GM12878 (cell line): ENCODE data around the gene PRKG1. TPM values are rescaled to one million over a fixed set of nuclear protein-coding genes. Genes with fewer than 3 reads are reported as not detected.

Source experiments
- ATAC-seq: fragments of 200-7000 bp; cut with Tn5 transposase; 3 replicates; pipeline ENCODE4 v1.9.1; 2020; ENCODE audit warnings: mild to moderate bottlenecking, moderate library complexity
- BruUV-seq: library from RNA; stranded (reverse); fragments of 400-500 nt; replicated peaks from 2 replicates; lab custom pipeline; 2021; lab: Mats Ljungman, UMichigan
- CTCF ChIA-PET: fragments of 300-600 bp; sonication (Branson Sonifier 250); formaldehyde crosslinking; extraction: SDS; loops from one replicate; lab custom pipeline; 2021; ENCODE audit warnings: inconsistent platforms; lab: Yijun Ruan, JAX
- POLR2A ChIA-PET: fragments of 350-600 bp; formaldehyde crosslinking; extraction: SDS; loops from one replicate; lab custom pipeline; 2021; ENCODE audit warnings: inconsistent platforms; lab: Charles Lee
- RAD21 ChIA-PET: fragments of 300-600 bp; sonication (Branson Sonifier 250); formaldehyde crosslinking; loops from one replicate; lab custom pipeline; 2023; ENCODE audit warnings: antibody characterized with exemption; ENCODE audit not compliant: unreplicated experiment; lab: Charles Lee
- SMC1A ChIA-PET: fragments of 300-600 bp; sonication (Branson Sonifier 250); formaldehyde crosslinking; loops from one replicate; lab custom pipeline; 2023; ENCODE audit not compliant: unreplicated experiment, uncharacterized antibody; lab: Charles Lee
- DNase-seq: peaks from one replicate; pipeline ENCODE4 v3.0.0-alpha.2; 2011; ENCODE audit warnings: low read depth, low spot score
- FAIRE-seq: peaks from 3 replicates; lab custom pipeline; 2011; peaks lifted over from hg19 to GRCh38; lab: Jason Lieb, UNC
- H2AFZ ChIP-seq: 2 replicates; pipeline ENCODE4 v1.6.0; 2011; ENCODE audit warnings: low read depth, low read length, control low read depth; ENCODE audit not compliant: control insufficient read depth
- H3K27ac ChIP-seq: 2 replicates; pipeline ENCODE4 v1.5.1; 2011; ENCODE audit warnings: control low read depth; ENCODE audit not compliant: control insufficient read depth, insufficient read depth
- H3K27me3 ChIP-seq, 2 experiments: replicated peaks in 1 of 2; 2 replicates each; pipeline versions ENCODE4 v1.6.0 to v1.6.1; 2011; ENCODE audit warnings: low read length in 1 of 2; ENCODE audit not compliant: control insufficient read depth in 2 of 2, insufficient read depth in 2 of 2
- H3K36me3 ChIP-seq, 2 experiments: 2 replicates each; pipeline ENCODE4 v1.5.1; 2011; ENCODE audit warnings: low read length in 1 of 2; ENCODE audit not compliant: control insufficient read depth in 2 of 2, insufficient read depth in 2 of 2
- H3K4me1 ChIP-seq: 2 replicates; pipeline ENCODE4 v1.6.1; 2011; ENCODE audit warnings: mild to moderate bottlenecking, low read length, moderate library complexity, mixed read lengths; ENCODE audit not compliant: control insufficient read depth, insufficient read depth
- H3K4me2 ChIP-seq: 2 replicates; pipeline ENCODE4 v1.6.0; 2011; ENCODE audit warnings: control low read depth; ENCODE audit not compliant: control insufficient read depth, insufficient read depth
- H3K4me3 ChIP-seq: fragments of 200-600 bp; sonication (generic); 2 replicates; pipeline ENCODE4 v1.5.1; 2016
- H3K79me2 ChIP-seq: 2 replicates; pipeline ENCODE4 v1.6.0; 2011; ENCODE audit warnings: low read length; ENCODE audit not compliant: control insufficient read depth, insufficient read depth
- H3K9ac ChIP-seq: 2 replicates; pipeline ENCODE4 v1.8.0; 2011; ENCODE audit warnings: low read length, control low read depth, mixed read lengths; ENCODE audit not compliant: control insufficient read depth, insufficient read depth
- H3K9me3 ChIP-seq: replicated peaks from 3 replicates; pipeline ENCODE4 v1.5.1; 2011; ENCODE audit warnings: mild to moderate bottlenecking, low read length; ENCODE audit not compliant: control insufficient read depth, insufficient read depth
- H4K20me1 ChIP-seq: 2 replicates; pipeline ENCODE4 v1.6.0; 2011; ENCODE audit not compliant: control insufficient read depth, insufficient read depth
- ASH2L ChIP-seq: fragments of 300-600, 200-600 bp; sonication (generic); IDR thresholded peaks from 2 replicates; pipeline ENCODE4 v1.6.1; 2017; ENCODE audit warnings: low read depth, mild to moderate bottlenecking, borderline replicate concordance
- BACH1 ChIP-seq: fragments of 450-650 bp; IDR thresholded peaks from 2 replicates; pipeline ENCODE4 v1.6.1; 2017; ENCODE audit warnings: mild to moderate bottlenecking, borderline replicate concordance
- HDAC6 ChIP-seq: fragments of 200-600 bp; sonication (generic); IDR thresholded peaks from one replicate; pipeline ENCODE4 v1.8.0; 2017; ENCODE audit warnings: antibody characterized with exemption; ENCODE audit not compliant: unreplicated experiment
- IKZF1 ChIP-seq: fragments of 450-650 bp; conservative IDR thresholded peaks from 2 replicates; pipeline ENCODE4 v1.6.1; 2017; ENCODE audit warnings: antibody characterized with exemption, mild to moderate bottlenecking
- JUND ChIP-seq: IDR thresholded peaks from 2 replicates; pipeline ENCODE4 v1.6.1; 2012; ENCODE audit warnings: low read depth, mild to moderate bottlenecking, low read length, improper control_type of control experiment, moderate library complexity
- NRF1 ChIP-seq: conservative IDR thresholded peaks from 2 replicates; pipeline ENCODE4 v1.6.1; 2011; ENCODE audit warnings: mild to moderate bottlenecking, low read depth, low read length, improper control_type of control experiment
- PKNOX1 ChIP-seq: fragments of 450-650 bp; IDR thresholded peaks from 2 replicates; pipeline ENCODE4 v1.6.1; 2016; ENCODE audit warnings: mild to moderate bottlenecking
- PML ChIP-seq: IDR thresholded peaks from 2 replicates; pipeline ENCODE4 v1.6.1; 2012; ENCODE audit warnings: low read length, inconsistent platforms
- SKIL ChIP-seq: fragments of 450-650 bp; IDR thresholded peaks from 2 replicates; pipeline ENCODE4 v1.6.1; 2017; ENCODE audit warnings: mild to moderate bottlenecking, low read depth, inconsistent platforms; ENCODE audit not compliant: poor library complexity, severe bottlenecking
- STAT1 ChIP-seq: fragments of 450-650 bp; conservative IDR thresholded peaks from 2 replicates; pipeline ENCODE4 v1.6.1; 2014; ENCODE audit warnings: antibody characterized with exemption, mild to moderate bottlenecking
- TARDBP ChIP-seq: IDR thresholded peaks from 2 replicates; pipeline ENCODE4 v1.6.1; 2016; ENCODE audit warnings: borderline replicate concordance
- ZBTB4 ChIP-seq: fragments of 450-650 bp; formaldehyde crosslinking; IDR thresholded peaks from 2 replicates; pipeline ENCODE4 v1.4.0; 2022; ENCODE audit warnings: mild to moderate bottlenecking, moderate library complexity
- ZNF207 ChIP-seq: fragments of 450-650 bp; IDR thresholded peaks from 2 replicates; pipeline ENCODE4 v1.6.1; 2014; ENCODE audit warnings: antibody characterized with exemption, mild to moderate bottlenecking, borderline replicate concordance
- ZNF24 ChIP-seq: fragments of 450-650 bp; IDR thresholded peaks from 2 replicates; pipeline ENCODE4 v1.6.1; 2017; ENCODE audit warnings: antibody characterized with exemption, mild to moderate bottlenecking
- ZNF622 ChIP-seq: fragments of 450-650 bp; IDR thresholded peaks from 2 replicates; pipeline ENCODE4 v1.6.1; 2017; ENCODE audit warnings: mild to moderate bottlenecking, inconsistent platforms
- WGBS: methylation state at CpG from one replicate; pipeline ENCODE4 v1.1.6; 2016; ENCODE audit warnings: low lambda C conversion rate; ENCODE audit not compliant: insufficient replicate concordance, insufficient coverage; ENCODE audit errors: missing lambda C conversion rate; 5-methylcytosine and 5-hydroxymethylcytosine counted together
- in situ Hi-C: fragments of 300-500 bp; cut with MboI; formaldehyde crosslinking; loops from 9 replicates; pipeline ENCODE4 v1.14.3; 2018; ENCODE audit warnings: mixed read lengths
- intact Hi-C: fragments of 100-400 bp; cut with micrococcal nuclease; formaldehyde crosslinking; loops from one replicate; pipeline ENCODE4 v1.14.2; 2022; ENCODE audit not compliant: unreplicated experiment
- polyA plus RNA-seq, 11 experiments: library from polyadenylated mRNA; depleted of rRNA in 4 of 11; unstranded in 6 of 11; stranded (reverse) in 5 of 11; fragments of >200 nt; fragmentation: Nextera tagmentation in 4 of 11; fragmentation: Illumina TruSeq in 1 of 11; extraction: Ambion mirVana in 4 of 11; extraction: Trizol in 1 of 11; gene quantifications; 1 replicate in 1 of 11; 2 replicates in 10 of 11; pipeline versions ENCODE4 v1.2.1 to v1.2.3, GENCODE V29; 2011 to 2016; ENCODE audit warnings: inconsistent platforms in 2 of 11, missing spikeins in 2 of 11, low read depth in 1 of 11
- total RNA-seq, 4 experiments: library from RNA; depleted of rRNA in 3 of 4; stranded (reverse); fragments of >200 nt in 3 of 4; fragmentation: Illumina TruSeq in 1 of 4; extraction: Trizol in 1 of 4; gene quantifications; 2 replicates each; pipeline versions ENCODE4 v1.2.1 to v1.2.3, GENCODE V29; 2013 to 2021
- TF ChIP-seq, protein P1 (sequence below): IDR thresholded peaks from 2 replicates; pipeline ENCODE4 v1.6.1; 2011; ENCODE audit warnings: mild to moderate bottlenecking, low read depth, low read length, moderate library complexity; ENCODE audit not compliant: insufficient replicate concordance
- TF ChIP-seq, protein P2 (sequence below): IDR thresholded peaks from 2 replicates; pipeline ENCODE4 v1.6.1; 2012; ENCODE audit warnings: low read depth, low read length, improper control_type of control experiment

Gene PRKG1
- total and polyA plus RNA-seq, 10 of the 15 experiments (the other 5 are each of a cell fraction or from before 2014, with no cell fraction given) = 0.04 to 0.05 TPM; not detected in 8

- ATAC-seq (no peak), DNase-seq (no peak), FAIRE-seq (no peak)
- no peak overlapping the region for H3K27ac ChIP-seq
- H3K4me3 ChIP-seq = no peak overlapping the region
- no peak overlapping the region for H3K9ac ChIP-seq
- POLR2A ChIA-PET = no interaction called here
- no peak overlapping the region for H2AFZ ChIP-seq
- CTCF ChIA-PET = interaction anchor here (1.2 kb wide), 1 partner anchor 156 kb away, joined by 3 read pairs; no protein-coding TSS in a partner anchor
- intact Hi-C loops (no loop called here), in situ Hi-C loops (no loop called here)
- RAD21 ChIA-PET = no interaction called here
- no TSS peak for BruUV-seq
- SMC1A ChIA-PET = no interaction called here
- no peaks in the 10 kb centered on the region for H3K4me1 ChIP-seq
- H3K27me3 ChIP-seq = no peaks in the 10 kb centered on the region
- no peaks in the 10 kb centered on the region for H3K79me2 ChIP-seq
- H3K4me2 ChIP-seq = no peak overlapping the region
- 28% methylated on average over 3 of the region's 3 CpGs for WGBS
- H4K20me1 ChIP-seq = no peaks in the 10 kb centered on the region
- no peaks in the 10 kb centered on the region for H3K36me3 ChIP-seq
- H3K9me3 ChIP-seq = no peaks in the 10 kb centered on the region
- TF ChIP-seq ASH2L (no peak), BACH1 (no peak), NRF1 (no peak), ZNF207 (no peak), ZNF24 (no peak), ZNF622 (no peak), IKZF1 (no peak), PML (no peak), SKIL (no peak), STAT1 (no peak), PKNOX1 (no peak), JUND (no peak), ZBTB4 (CRISPR knock-in tag) (no peak), TARDBP (no peak), HDAC6 (no peak)
- TF ChIP-seq, protein P1, sequence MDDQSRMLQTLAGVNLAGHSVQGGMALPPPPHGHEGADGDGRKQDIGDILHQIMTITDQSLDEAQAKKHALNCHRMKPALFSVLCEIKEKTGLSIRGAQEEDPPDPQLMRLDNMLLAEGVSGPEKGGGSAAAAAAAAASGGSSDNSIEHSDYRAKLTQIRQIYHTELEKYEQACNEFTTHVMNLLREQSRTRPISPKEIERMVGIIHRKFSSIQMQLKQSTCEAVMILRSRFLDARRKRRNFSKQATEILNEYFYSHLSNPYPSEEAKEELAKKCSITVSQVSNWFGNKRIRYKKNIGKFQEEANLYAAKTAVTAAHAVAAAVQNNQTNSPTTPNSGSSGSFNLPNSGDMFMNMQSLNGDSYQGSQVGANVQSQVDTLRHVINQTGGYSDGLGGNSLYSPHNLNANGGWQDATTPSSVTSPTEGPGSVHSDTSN = no peak
- TF ChIP-seq, protein P2, sequence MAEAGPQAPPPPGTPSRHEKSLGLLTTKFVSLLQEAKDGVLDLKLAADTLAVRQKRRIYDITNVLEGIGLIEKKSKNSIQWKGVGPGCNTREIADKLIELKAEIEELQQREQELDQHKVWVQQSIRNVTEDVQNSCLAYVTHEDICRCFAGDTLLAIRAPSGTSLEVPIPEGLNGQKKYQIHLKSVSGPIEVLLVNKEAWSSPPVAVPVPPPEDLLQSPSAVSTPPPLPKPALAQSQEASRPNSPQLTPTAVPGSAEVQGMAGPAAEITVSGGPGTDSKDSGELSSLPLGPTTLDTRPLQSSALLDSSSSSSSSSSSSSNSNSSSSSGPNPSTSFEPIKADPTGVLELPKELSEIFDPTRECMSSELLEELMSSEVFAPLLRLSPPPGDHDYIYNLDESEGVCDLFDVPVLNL = no peak
Observed at GRCh38 chr10:51266496-51266895, 192.2 kb downstream of the PRKG1 start.
